D721Med (cell line): Measurements from ENCODE around the gene DPP6.

Experiments
- DNase-seq: peaks from one replicate; pipeline ENCODE4 v3.0.0; 2011; ENCODE audit warnings: low spot score; ENCODE audit not compliant: insufficient read length
- FAIRE-seq: peaks from 2 replicates; lab custom pipeline; 2011; peaks lifted over from hg19 to GRCh38; lab: Jason Lieb, UNC
- TF ChIP-seq, protein P1 (sequence below): IDR thresholded peaks from 2 replicates; pipeline ENCODE4 v1.5.1; 2012; ENCODE audit warnings: mild to moderate bottlenecking, control low read depth; ENCODE audit not compliant: insufficient read depth; ENCODE audit errors: missing control alignments

DPP6 gene

DNA sequence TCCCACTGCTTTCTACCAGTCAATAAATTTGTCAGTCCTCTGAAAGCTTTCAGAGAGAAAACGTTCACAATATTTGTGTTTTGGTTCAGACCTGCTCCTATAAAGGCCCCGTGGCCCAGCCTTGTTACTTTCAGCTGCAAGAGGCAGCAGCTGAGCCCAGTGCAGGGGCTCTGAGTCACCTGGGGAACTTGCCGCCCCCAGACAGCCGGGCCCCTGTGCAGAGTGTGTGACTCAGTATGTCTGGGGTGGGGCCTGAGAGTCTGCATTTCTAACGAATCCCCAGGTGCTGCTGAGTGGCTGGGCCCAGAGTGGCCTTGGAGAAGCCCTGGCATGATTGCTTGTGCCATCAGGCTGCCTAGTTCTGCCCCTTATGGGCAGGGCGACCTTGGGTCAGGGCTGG is 647.2 kb downstream of the DPP6 start:
- no peak for DNase-seq
- no peak for FAIRE-seq
- TF ChIP-seq, protein P1, sequence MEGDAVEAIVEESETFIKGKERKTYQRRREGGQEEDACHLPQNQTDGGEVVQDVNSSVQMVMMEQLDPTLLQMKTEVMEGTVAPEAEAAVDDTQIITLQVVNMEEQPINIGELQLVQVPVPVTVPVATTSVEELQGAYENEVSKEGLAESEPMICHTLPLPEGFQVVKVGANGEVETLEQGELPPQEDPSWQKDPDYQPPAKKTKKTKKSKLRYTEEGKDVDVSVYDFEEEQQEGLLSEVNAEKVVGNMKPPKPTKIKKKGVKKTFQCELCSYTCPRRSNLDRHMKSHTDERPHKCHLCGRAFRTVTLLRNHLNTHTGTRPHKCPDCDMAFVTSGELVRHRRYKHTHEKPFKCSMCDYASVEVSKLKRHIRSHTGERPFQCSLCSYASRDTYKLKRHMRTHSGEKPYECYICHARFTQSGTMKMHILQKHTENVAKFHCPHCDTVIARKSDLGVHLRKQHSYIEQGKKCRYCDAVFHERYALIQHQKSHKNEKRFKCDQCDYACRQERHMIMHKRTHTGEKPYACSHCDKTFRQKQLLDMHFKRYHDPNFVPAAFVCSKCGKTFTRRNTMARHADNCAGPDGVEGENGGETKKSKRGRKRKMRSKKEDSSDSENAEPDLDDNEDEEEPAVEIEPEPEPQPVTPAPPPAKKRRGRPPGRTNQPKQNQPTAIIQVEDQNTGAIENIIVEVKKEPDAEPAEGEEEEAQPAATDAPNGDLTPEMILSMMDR, result no peak

DNA sequence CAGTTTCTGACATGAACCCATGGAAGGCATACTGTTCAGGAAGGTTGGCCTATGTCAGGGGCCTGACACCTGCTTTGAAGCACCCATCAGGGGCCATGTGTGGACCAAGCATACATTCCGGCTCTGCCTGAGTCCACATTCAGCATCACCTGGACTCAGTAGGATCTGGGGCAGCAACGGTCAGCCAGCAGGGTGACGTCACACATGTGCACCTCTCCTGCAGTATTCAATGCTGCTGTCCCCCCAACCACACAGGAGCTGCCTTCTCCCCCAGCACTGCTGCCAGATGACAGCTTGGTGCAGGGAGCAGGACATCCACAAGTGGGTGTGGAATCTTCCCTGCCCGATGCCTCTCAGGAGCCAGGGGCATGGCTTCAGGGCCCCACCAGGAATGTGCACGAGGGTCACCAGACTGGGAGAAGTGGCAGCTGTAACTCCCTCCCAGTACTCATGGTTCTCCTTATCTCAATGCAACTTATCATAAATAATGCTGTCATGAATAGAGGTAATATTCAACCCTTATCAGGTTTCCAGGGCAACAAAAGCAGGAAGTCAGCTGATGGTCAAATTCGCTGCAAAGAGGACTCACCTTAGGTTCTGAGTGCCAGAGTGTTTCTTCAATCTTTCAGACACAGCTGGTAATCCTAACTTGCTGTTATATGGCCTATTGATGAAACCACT is 657.8 kb downstream of the DPP6 start:
- DNase-seq, result no peak
- TF ChIP-seq, protein P1, result no peak
- FAIRE-seq, result no peak

DNA sequence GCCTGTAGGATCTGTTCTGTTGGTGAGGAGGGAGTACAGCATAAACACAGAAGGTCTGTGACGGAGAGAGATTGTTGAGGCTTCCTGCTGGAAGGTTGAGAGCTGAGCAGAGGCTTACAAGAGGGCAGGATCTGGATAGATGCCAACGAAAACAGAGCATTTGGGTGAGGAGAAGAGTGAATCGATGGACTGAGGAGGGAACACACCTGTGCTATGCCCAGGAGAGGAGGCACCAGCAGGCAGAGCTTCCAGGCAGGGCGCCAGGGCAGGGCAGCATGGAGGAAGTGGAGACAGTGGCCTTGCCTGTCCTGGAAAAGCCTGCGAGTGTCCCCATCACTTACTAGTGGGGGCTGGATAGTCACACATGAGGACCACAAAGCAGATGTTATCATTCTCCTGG is 667.8 kb downstream of the DPP6 start:
- DNase-seq (no peak), FAIRE-seq (no peak)
- TF ChIP-seq, protein P1, result no peak

DNA sequence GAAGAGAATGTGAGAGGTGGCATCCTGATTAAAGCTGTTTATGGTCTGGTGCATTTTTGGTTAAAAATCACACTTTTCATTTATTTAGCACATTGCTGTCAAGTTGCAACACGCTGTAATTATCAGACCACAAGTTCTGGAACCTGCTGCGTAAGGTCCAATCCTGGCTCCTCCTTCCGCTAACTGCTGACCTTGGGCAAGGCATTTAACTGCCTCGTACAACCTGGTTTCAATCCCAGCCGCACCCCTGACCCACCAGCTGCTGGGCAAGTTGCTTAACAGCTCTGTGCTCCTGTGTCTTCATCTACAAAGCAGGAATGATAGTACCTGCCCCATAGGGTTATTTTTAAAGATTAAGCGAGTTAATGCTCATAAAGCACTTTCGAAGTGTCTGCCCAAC is 668.9 kb downstream of the DPP6 start:
- TF ChIP-seq, protein P1, result no peak
- FAIRE-seq, result no peak
- DNase-seq, result no peak

DNA sequence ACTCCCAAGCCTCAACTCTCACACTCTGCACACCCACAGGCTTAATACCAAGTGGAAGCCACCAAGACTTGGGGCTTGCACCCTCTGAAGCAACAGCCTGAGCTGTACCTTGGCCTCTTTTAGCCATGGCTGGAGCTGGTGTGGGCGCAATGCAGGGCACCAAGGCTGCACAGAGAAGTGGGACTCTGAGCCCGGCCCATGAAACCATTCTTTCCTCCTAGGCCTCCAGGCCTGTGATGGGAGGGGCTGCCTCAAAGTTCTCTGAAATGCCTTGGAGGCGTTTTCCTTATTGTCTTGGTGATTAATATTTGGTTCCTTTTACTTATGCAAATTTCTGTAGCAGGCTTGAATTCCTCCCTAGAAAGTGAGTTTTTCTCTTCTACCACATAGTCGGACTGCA is 674.2 kb downstream of the DPP6 start:
- DNase-seq, result no peak
- TF ChIP-seq, protein P1, result no peak
- FAIRE-seq, result no peak

DNA sequence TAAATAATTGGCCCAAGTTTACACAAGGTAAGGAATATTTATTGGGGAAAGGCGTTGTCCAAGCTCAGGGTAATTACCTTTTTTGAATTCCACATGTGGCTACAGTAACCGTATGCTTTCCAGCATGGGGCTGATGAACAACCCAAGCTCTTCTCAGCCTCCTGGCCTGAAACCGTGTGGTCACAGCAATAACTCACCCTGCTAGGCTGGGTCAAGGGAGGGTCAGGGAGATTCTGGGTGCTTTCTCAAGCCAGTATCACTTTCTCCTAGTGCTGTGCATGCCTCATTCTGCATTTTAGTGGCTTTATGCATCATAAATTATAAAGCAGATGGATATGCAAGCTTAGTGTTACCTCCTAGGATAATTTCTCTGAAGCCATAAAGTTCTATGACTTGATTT is 676.9 kb downstream of the DPP6 start:
- no peak for FAIRE-seq
- TF ChIP-seq, protein P1, result no peak
- DNase-seq, result no peak

DNA sequence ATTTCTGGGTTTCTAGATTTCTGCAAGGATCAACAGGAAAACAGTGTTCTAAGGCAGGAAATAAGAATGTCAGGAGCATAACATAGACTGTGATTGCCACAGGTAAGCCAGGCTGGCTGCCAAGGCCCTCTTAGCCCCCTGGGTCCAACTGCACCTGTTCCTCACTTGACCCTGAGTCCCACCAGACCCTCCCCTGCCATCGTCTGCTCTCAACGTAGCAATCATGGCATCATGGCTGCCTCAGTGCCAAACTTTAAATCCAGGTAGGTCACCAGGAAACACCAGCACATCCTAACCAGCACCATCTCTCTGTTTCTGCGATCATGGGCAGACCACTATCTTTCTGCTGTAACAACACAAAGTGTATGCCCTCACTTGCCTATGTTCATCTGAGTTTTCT is 683.6 kb downstream of the DPP6 start:
- TF ChIP-seq, protein P1, result no peak
- DNase-seq (no peak), FAIRE-seq (no peak)
